Measurements from ENCODE around the gene HDAC4. TPM values are rescaled to one million over a fixed set of nuclear protein-coding genes. Genes with fewer than 3 reads are reported as not detected.

Gene HDAC4
- polyA plus RNA-seq, 1 donor (not counting 4 experiments of a cell fraction or from before 2014, with no cell fraction given): 2.9 TPM

- DNase-seq (ENCODE audit: low read depth, low spot score) (no peak), FAIRE-seq (no peak)
- no peak overlapping the region for H3K4me3 ChIP-seq (ENCODE audit: control insufficient read depth in 2 of 3, extremely low read depth in 1 of 3, insufficient read depth in 2 of 3, low read depth in 1 of 3, low read length in 3 of 3)
- H3K9me1 ChIP-seq (ENCODE audit: control insufficient read depth, extremely low read depth, insufficient read depth, low read length): no peaks in the 10 kb centered on the region
- TF ChIP-seq EZH2 (IDR thresholded peaks at IDR 0.05; ENCODE audit: low read length): no peak
- TF ChIP-seq, protein P1, sequence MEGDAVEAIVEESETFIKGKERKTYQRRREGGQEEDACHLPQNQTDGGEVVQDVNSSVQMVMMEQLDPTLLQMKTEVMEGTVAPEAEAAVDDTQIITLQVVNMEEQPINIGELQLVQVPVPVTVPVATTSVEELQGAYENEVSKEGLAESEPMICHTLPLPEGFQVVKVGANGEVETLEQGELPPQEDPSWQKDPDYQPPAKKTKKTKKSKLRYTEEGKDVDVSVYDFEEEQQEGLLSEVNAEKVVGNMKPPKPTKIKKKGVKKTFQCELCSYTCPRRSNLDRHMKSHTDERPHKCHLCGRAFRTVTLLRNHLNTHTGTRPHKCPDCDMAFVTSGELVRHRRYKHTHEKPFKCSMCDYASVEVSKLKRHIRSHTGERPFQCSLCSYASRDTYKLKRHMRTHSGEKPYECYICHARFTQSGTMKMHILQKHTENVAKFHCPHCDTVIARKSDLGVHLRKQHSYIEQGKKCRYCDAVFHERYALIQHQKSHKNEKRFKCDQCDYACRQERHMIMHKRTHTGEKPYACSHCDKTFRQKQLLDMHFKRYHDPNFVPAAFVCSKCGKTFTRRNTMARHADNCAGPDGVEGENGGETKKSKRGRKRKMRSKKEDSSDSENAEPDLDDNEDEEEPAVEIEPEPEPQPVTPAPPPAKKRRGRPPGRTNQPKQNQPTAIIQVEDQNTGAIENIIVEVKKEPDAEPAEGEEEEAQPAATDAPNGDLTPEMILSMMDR (optimal IDR thresholded peaks at IDR 0.05 in 1 of 3, IDR thresholded peaks at IDR 0.05 in 1 of 3, conservative IDR thresholded peaks at IDR 0.05 in 1 of 3; ENCODE audit: extremely low read depth in 1 of 3, insufficient read depth in 2 of 3, low read length in 3 of 3): no peak
- no peak overlapping the region for H3K4me2 ChIP-seq (ENCODE audit: control insufficient read depth, extremely low read depth, insufficient read depth, low read depth, low read length)
- H3K9ac ChIP-seq (ENCODE audit: control insufficient read depth, extremely low read depth, insufficient read depth, low read length): no peak overlapping the region
- no peaks in the 10 kb centered on the region for H3K9me3 ChIP-seq (ENCODE audit: control insufficient read depth, low read depth, low read length)
- H2AFZ ChIP-seq (ENCODE audit: control insufficient read depth, low read length): no peak overlapping the region
- H3K36me3 ChIP-seq (ENCODE audit: control insufficient read depth in 2 of 2, extremely low read depth in 1 of 2, insufficient read depth in 2 of 2, low read length in 2 of 2): no peaks in the 10 kb centered on the region
- H3K27ac ChIP-seq (ENCODE audit: control insufficient read depth, insufficient read depth, low read length): no peak overlapping the region
- no peaks in the 10 kb centered on the region for H3K27me3 ChIP-seq (ENCODE audit: control insufficient read depth, extremely low read depth, insufficient read depth, low read length)
- no peaks in the 10 kb centered on the region for H3K4me1 ChIP-seq (ENCODE audit: control insufficient read depth, extremely low read depth, insufficient read depth, low read length)
- dilution Hi-C loops (cut with MboI; ENCODE audit: extremely low pct_ligation_motif_present, low sequenced_read_pairs): no loop called here
- H3K79me2 ChIP-seq (ENCODE audit: control insufficient read depth, insufficient read depth, low read length): no peaks in the 10 kb centered on the region
- no peaks in the 10 kb centered on the region for H4K20me1 ChIP-seq (ENCODE audit: control insufficient read depth, extremely low read depth, insufficient read depth, low read length)
Measured at GRCh38 chr2:239052798-239053665, 347.8 kb downstream of the HDAC4 start.

DNA sequence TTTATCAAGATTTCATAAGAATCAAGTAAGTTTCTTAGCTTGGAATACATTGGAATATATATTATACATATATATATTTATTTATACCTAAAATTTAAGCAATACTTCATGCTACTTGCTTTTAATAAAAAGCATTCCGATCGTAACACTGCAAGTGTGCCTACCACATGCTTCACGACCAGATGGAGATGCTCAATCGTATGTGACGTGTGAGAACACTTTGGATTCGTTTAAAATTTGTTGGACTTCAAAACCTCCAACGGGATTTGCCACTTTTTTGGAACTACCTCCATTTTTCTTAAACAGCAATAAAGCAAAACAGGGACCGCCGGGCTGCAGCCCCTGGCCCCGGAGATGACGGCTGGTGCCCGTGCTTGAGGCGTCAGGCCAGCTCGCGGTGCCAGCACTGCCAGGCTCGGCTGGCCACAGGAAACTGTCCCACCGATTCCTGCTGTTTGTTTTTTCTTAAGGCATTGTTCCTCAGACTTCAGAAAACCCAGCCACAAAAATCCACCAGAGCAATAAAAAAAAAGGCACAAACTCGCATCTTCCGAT, 348.9 kb downstream of the HDAC4 start:
- H3K36me3 ChIP-seq (ENCODE audit: control insufficient read depth in 2 of 2, extremely low read depth in 1 of 2, insufficient read depth in 2 of 2, low read length in 2 of 2): no peaks in the 10 kb centered on the region
- no peaks in the 10 kb centered on the region for H3K9me3 ChIP-seq (ENCODE audit: control insufficient read depth, low read depth, low read length)
- H3K9me1 ChIP-seq (ENCODE audit: control insufficient read depth, extremely low read depth, insufficient read depth, low read length): no peaks in the 10 kb centered on the region
- no peaks in the 10 kb centered on the region for H3K79me2 ChIP-seq (ENCODE audit: control insufficient read depth, insufficient read depth, low read length)
- H3K9ac ChIP-seq (ENCODE audit: control insufficient read depth, extremely low read depth, insufficient read depth, low read length): no peak overlapping the region
- H3K27ac ChIP-seq (ENCODE audit: control insufficient read depth, insufficient read depth, low read length): no peak overlapping the region
- H2AFZ ChIP-seq (ENCODE audit: control insufficient read depth, low read length): no peak overlapping the region
- FAIRE-seq (no peak), DNase-seq (ENCODE audit: low read depth, low spot score) (no peak)
- dilution Hi-C loops (cut with MboI; ENCODE audit: extremely low pct_ligation_motif_present, low sequenced_read_pairs): no loop called here
- no peaks in the 10 kb centered on the region for H3K4me1 ChIP-seq (ENCODE audit: control insufficient read depth, extremely low read depth, insufficient read depth, low read length)
- no peaks in the 10 kb centered on the region for H3K27me3 ChIP-seq (ENCODE audit: control insufficient read depth, extremely low read depth, insufficient read depth, low read length)
- TF ChIP-seq, protein P1 (optimal IDR thresholded peaks at IDR 0.05 in 1 of 3, IDR thresholded peaks at IDR 0.05 in 1 of 3, conservative IDR thresholded peaks at IDR 0.05 in 1 of 3; ENCODE audit: extremely low read depth in 1 of 3, insufficient read depth in 2 of 3, low read length in 3 of 3): no peak
- no peak for TF ChIP-seq EZH2 (IDR thresholded peaks at IDR 0.05; ENCODE audit: low read length)
- H4K20me1 ChIP-seq (ENCODE audit: control insufficient read depth, extremely low read depth, insufficient read depth, low read length): no peaks in the 10 kb centered on the region
- H3K4me2 ChIP-seq (ENCODE audit: control insufficient read depth, extremely low read depth, insufficient read depth, low read depth, low read length): no peak overlapping the region
- H3K4me3 ChIP-seq (ENCODE audit: control insufficient read depth in 2 of 3, extremely low read depth in 1 of 3, insufficient read depth in 2 of 3, low read depth in 1 of 3, low read length in 3 of 3): no peak overlapping the region
